WERI-Rb-1 (cell line): ENCODE data around the gene GATB.

Experiments used
- DNase-seq: peaks from one replicate; pipeline ENCODE4 v3.0.0-alpha.2; 2020
- H3K27ac ChIP-seq: fragments of 250-450 bp; sonication (Bioruptor Pico); 2 replicates; pipeline ENCODE4 v1.5.1; 2020; ENCODE audit warnings: mild to moderate bottlenecking, moderate library complexity
- H3K27me3 ChIP-seq: fragments of 250-450 bp; sonication (Bioruptor Pico); 2 replicates; pipeline ENCODE4 v1.5.1; 2021; ENCODE audit warnings: mild to moderate bottlenecking, low read depth, moderate library complexity; ENCODE audit not compliant: insufficient read depth, severe bottlenecking
- H3K36me3 ChIP-seq: fragments of 250-450 bp; sonication (Bioruptor Pico); 2 replicates; pipeline ENCODE4 v1.5.1; 2020; ENCODE audit warnings: mild to moderate bottlenecking, moderate library complexity
- H3K4me3 ChIP-seq: 2 replicates; pipeline ENCODE4 v1.5.1; 2011; ENCODE audit warnings: low read depth, mild to moderate bottlenecking, control low read depth, low read length
- H3K9me3 ChIP-seq: fragments of 250-450 bp; sonication (Bioruptor Pico); 2 replicates; pipeline ENCODE4 v1.5.1; 2021; ENCODE audit warnings: mild to moderate bottlenecking, moderate library complexity; ENCODE audit not compliant: severe bottlenecking
- CTCF ChIP-seq: IDR thresholded peaks from 2 replicates; pipeline ENCODE4 v1.5.1; 2011; ENCODE audit warnings: low read depth, mild to moderate bottlenecking, control low read depth, inconsistent platforms, low read length

Gene GATB

GRCh38 chr4:151629097-151629783, 131.6 kb downstream of the GATB start:
- H3K27ac ChIP-seq = no peak overlapping the region
- H3K27me3 ChIP-seq = no peaks in the 10 kb centered on the region
- H3K4me3 ChIP-seq = no peak overlapping the region
- no peaks in the 10 kb centered on the region for H3K36me3 ChIP-seq
- H3K9me3 ChIP-seq = no peaks in the 10 kb centered on the region
- TF ChIP-seq CTCF = no peak
- no peak for DNase-seq

- no peak for TF ChIP-seq CTCF
- DNase-seq = no peak
- H3K4me3 ChIP-seq = no peak overlapping the region
Observed at GRCh38 chr4:151628001-151628608, 132.7 kb downstream of the GATB start.

GRCh38 chr4:151627491-151627890, 133.3 kb downstream of the GATB start:
- DNase-seq = no peak
- Histone ChIP-seq H3K27me3 (no peaks in the 10 kb centered on the region), H3K36me3 (no peaks in the 10 kb centered on the region)

More at GRCh38 chr4:151628001-151628608, 132.7 kb downstream of the GATB start:
- no peaks in the 10 kb centered on the region for H3K27me3 ChIP-seq
- H3K9me3 ChIP-seq = no peaks in the 10 kb centered on the region
- no peak overlapping the region for H3K27ac ChIP-seq
- H3K36me3 ChIP-seq = no peaks in the 10 kb centered on the region

GRCh38 chr4:151626751-151627150, 134.1 kb downstream of the GATB start:
- no peak for TF ChIP-seq CTCF

More at GRCh38 chr4:151627491-151627890, 133.3 kb downstream of the GATB start:
- no peak for TF ChIP-seq CTCF
- Histone ChIP-seq H3K9me3 (no peaks in the 10 kb centered on the region), H3K4me3 (no peak overlapping the region), H3K27ac (no peak overlapping the region)

GRCh38 chr4:151626228-151626627, 134.6 kb downstream of the GATB start:
- Histone ChIP-seq H3K27me3 (no peaks in the 10 kb centered on the region), H3K27ac (no peak overlapping the region), H3K4me3 (no peak overlapping the region), H3K9me3 (no peaks in the 10 kb centered on the region), H3K36me3 (no peaks in the 10 kb centered on the region)
- TF ChIP-seq CTCF = no peak
- DNase-seq = no peak

More at GRCh38 chr4:151626751-151627150, 134.1 kb downstream of the GATB start:
- no peaks in the 10 kb centered on the region for H3K36me3 ChIP-seq
- no peak for DNase-seq
- H3K27ac ChIP-seq = no peak overlapping the region
- H3K27me3 ChIP-seq = no peaks in the 10 kb centered on the region
- no peak overlapping the region for H3K4me3 ChIP-seq
- no peaks in the 10 kb centered on the region for H3K9me3 ChIP-seq
